ENCODE measurements around the gene TGFBR2.

DNA sequence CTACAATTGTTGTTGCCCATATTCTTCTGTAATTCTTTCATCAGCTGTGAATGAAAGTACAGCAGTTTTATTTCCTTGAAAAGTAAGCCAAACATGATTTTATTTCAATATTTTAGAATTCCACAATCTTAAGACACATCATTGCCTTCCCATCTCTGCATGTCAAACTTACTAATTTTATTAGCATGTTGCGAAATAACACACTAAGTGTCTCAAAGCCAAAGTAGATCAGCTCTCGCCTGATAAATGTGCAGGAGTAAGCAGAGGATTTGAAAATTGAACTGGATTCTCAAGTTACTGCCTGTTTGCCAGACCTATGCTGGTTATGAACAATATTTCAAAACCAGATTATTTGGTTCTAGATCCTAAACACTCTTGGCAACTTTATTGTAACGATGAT, 25.7 kb downstream of the TGFBR2 start:
- TF ChIP-seq, protein P1, sequence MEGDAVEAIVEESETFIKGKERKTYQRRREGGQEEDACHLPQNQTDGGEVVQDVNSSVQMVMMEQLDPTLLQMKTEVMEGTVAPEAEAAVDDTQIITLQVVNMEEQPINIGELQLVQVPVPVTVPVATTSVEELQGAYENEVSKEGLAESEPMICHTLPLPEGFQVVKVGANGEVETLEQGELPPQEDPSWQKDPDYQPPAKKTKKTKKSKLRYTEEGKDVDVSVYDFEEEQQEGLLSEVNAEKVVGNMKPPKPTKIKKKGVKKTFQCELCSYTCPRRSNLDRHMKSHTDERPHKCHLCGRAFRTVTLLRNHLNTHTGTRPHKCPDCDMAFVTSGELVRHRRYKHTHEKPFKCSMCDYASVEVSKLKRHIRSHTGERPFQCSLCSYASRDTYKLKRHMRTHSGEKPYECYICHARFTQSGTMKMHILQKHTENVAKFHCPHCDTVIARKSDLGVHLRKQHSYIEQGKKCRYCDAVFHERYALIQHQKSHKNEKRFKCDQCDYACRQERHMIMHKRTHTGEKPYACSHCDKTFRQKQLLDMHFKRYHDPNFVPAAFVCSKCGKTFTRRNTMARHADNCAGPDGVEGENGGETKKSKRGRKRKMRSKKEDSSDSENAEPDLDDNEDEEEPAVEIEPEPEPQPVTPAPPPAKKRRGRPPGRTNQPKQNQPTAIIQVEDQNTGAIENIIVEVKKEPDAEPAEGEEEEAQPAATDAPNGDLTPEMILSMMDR (IDR thresholded peaks at IDR 0.05), result no peak
- peak in 1 of 2 donors; percentile 59 for TF ChIP-seq EP300 (IDR thresholded peaks at IDR 0.05)
